ENCODE data around the gene BRD4. TPM values are rescaled to one million over a fixed set of nuclear protein-coding genes. Genes with fewer than 3 reads are reported as not detected.
A peak's percentile ranks its signal among the peaks of the same experiment; 100 is the strongest.

BRD4 gene
- total and polyA plus RNA-seq, 11 donors: 31.1 to 78.9 (median 61.8) TPM

DNA sequence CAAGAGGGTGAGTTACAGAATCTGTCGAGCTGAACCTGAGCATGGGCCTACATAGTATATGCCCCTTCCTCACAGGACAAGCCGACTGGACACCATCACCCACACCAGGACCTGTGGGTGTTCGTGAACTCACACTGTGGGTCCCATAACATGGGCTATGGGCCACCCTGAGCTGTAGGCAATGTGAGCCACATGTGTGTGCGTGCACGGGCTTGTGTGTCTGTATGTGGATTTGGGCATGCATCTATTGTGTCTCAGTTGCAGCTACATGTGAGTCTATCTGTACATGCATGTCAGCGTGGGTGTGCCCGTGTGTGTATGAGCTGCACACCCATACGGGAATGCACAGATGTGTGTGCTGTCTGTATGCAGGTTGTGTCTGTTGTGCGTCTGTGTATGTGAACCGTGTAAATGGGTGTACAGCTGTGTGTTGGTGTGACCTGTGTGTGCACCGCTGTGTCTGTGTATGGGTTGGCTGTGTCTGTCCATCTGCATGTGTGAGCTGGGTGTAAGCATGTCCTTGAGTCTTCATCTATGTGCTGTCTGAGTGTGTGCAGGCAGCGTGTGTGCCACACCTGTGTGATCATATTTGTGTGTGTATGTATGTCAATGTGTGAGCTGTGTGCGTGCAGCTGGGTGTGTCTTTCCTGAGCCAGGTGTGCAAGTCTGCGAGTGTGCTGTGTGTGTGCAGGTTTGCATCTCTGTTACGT is 133.2 kb downstream of the BRD4 start:
- ATAC-seq (no peak), DNase-seq (no peak)
- Histone ChIP-seq H3K27ac (peak overlapping the region in 9 of 12 donors; percentile 40 to 91 (median 68)), H3K4me3 (peak overlapping the region; percentile 43 to 71 (median 58)), H3K4me1 (peaks cover 0 to 41% (median 13%) of the 10 kb centered on the region in 12 donors), H3K36me3 (peaks cover 0 to 5% (median 0%) of the 10 kb centered on the region in 9 donors), H3K9me3 (no peaks in the 10 kb centered on the region), H3K27me3 (peaks cover 9 to 69% (median 41%) of the 10 kb centered on the region in 9 donors)
- TF ChIP-seq, protein P1, sequence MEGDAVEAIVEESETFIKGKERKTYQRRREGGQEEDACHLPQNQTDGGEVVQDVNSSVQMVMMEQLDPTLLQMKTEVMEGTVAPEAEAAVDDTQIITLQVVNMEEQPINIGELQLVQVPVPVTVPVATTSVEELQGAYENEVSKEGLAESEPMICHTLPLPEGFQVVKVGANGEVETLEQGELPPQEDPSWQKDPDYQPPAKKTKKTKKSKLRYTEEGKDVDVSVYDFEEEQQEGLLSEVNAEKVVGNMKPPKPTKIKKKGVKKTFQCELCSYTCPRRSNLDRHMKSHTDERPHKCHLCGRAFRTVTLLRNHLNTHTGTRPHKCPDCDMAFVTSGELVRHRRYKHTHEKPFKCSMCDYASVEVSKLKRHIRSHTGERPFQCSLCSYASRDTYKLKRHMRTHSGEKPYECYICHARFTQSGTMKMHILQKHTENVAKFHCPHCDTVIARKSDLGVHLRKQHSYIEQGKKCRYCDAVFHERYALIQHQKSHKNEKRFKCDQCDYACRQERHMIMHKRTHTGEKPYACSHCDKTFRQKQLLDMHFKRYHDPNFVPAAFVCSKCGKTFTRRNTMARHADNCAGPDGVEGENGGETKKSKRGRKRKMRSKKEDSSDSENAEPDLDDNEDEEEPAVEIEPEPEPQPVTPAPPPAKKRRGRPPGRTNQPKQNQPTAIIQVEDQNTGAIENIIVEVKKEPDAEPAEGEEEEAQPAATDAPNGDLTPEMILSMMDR (IDR thresholded peaks at IDR 0.05): no peak
- no peak for TF ChIP-seq POLR2A (IDR thresholded peaks at IDR 0.05)
- intact Hi-C loops (cut with DNase I): loop anchor here in 1 of 10 donors (10.0 kb wide), 1 partner anchor 56 kb away; no protein-coding TSS in a partner anchor
- WGBS, 4 donors: 68 to 77% (median 74%) methylated on average over 12 to 15 of the region's 15 CpGs

GRCh38 chr19:15197942-15198341 is 134.4 kb downstream of the BRD4 start:
- Histone ChIP-seq H3K9me3 (no peaks in the 10 kb centered on the region), H3K4me1 (peaks cover 0 to 44% (median 13%) of the 10 kb centered on the region in 12 donors), H3K27ac (peak overlapping the region in 8 of 12 donors; percentile 21 to 91 (median 41)), H3K4me3 (peak overlapping the region in 10 of 12 donors; percentile 1 to 71 (median 58)), H3K27me3 (peaks cover 9 to 71% (median 41%) of the 10 kb centered on the region in 9 donors), H3K36me3 (peaks cover 0 to 9% (median 0%) of the 10 kb centered on the region in 9 donors)
- no peak for DNase-seq
- TF ChIP-seq POLR2A (IDR thresholded peaks at IDR 0.05): no peak
- TF ChIP-seq, protein P1 (IDR thresholded peaks at IDR 0.05): no peak
- 27 to 40% (median 37%) methylated on average over 8 of the region's 8 CpGs for WGBS, 4 donors
- intact Hi-C loops (cut with DNase I): loop anchor here in 1 of 10 donors (10.0 kb wide), 1 partner anchor 57 kb away; no protein-coding TSS in a partner anchor
- ATAC-seq: no peak

GRCh38 chr19:15197275-15197941 is 134.9 kb downstream of the BRD4 start:
- 16 to 32% (median 23%) methylated on average over 5 to 14 of the region's 14 CpGs for WGBS, 4 donors
- H3K4me3 ChIP-seq: peak overlapping the region in 10 of 12 donors; percentile 1 to 71 (median 58)
- H3K27ac ChIP-seq: peak overlapping the region in 9 of 12 donors; percentile 1 to 91 (median 40)
- H3K27me3 ChIP-seq: peaks cover 9 to 71% (median 41%) of the 10 kb centered on the region in 9 donors
- DNase-seq: no peak
- no peaks in the 10 kb centered on the region for H3K9me3 ChIP-seq
- peaks cover 0 to 47% (median 13%) of the 10 kb centered on the region in 12 donors for H3K4me1 ChIP-seq
- no peak for ATAC-seq
- H3K36me3 ChIP-seq: peaks cover 0 to 10% (median 0%) of the 10 kb centered on the region in 9 donors
- no peak for TF ChIP-seq POLR2A (IDR thresholded peaks at IDR 0.05)
- TF ChIP-seq, protein P1 (IDR thresholded peaks at IDR 0.05): no peak
- intact Hi-C loops (cut with DNase I): loop anchor here in 1 of 10 donors (10.0 kb wide), 1 partner anchor 57 kb away; no protein-coding TSS in a partner anchor
